ENCODE results near the gene B3GAT3. TPM values are rescaled to one million over a fixed set of nuclear protein-coding genes. Genes with fewer than 3 reads are reported as not detected.

B3GAT3 gene
- total and polyA plus RNA-seq, 10 of the 15 experiments (the other 5 are each of a cell fraction or from before 2014, with no cell fraction given) = 0.31 to 52.7 (median 29.8) TPM

DNA sequence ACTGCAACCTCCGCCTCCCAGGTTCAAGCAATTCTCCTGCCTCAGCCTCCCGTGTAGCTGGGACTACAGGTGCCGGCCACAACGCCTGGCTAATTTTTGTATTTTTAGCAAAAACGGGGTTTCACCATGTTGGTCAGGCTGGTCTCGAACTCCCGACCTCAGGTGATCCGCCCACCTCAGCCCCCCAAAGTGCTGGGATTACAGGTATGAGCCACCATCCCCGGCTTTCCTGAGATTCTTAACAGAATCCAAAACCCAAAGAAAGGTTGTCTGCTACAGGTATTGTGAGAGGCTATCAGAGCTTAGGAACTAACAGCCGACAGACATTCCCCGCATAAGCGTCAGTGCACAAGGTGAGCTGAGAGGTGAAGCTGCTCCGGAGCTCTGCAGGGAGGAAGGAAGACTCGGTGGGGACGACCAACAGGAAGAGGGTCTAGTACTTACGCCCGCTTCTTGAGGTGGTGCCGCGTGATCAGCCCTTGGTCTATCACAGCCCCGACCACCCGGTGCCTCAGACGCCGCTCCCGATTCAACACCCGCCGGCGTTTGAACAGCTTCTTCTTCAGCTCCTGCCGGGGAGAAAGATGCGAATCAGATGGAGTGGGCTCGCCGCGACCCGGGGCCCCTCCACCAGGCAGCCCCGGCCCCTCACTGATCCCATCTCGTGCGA is 42.8 kb upstream of the B3GAT3 start (continued):
- TF ChIP-seq, protein P1, sequence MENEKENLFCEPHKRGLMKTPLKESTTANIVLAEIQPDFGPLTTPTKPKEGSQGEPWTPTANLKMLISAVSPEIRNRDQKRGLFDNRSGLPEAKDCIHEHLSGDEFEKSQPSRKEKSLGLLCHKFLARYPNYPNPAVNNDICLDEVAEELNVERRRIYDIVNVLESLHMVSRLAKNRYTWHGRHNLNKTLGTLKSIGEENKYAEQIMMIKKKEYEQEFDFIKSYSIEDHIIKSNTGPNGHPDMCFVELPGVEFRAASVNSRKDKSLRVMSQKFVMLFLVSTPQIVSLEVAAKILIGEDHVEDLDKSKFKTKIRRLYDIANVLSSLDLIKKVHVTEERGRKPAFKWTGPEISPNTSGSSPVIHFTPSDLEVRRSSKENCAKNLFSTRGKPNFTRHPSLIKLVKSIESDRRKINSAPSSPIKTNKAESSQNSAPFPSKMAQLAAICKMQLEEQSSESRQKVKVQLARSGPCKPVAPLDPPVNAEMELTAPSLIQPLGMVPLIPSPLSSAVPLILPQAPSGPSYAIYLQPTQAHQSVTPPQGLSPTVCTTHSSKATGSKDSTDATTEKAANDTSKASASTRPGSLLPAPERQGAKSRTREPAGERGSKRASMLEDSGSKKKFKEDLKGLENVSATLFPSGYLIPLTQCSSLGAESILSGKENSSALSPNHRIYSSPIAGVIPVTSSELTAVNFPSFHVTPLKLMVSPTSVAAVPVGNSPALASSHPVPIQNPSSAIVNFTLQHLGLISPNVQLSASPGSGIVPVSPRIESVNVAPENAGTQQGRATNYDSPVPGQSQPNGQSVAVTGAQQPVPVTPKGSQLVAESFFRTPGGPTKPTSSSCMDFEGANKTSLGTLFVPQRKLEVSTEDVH (IDR thresholded peaks at IDR 0.05; ENCODE audit: low read depth, partially characterized antibody) = no peak
- TF ChIP-seq, protein P2, sequence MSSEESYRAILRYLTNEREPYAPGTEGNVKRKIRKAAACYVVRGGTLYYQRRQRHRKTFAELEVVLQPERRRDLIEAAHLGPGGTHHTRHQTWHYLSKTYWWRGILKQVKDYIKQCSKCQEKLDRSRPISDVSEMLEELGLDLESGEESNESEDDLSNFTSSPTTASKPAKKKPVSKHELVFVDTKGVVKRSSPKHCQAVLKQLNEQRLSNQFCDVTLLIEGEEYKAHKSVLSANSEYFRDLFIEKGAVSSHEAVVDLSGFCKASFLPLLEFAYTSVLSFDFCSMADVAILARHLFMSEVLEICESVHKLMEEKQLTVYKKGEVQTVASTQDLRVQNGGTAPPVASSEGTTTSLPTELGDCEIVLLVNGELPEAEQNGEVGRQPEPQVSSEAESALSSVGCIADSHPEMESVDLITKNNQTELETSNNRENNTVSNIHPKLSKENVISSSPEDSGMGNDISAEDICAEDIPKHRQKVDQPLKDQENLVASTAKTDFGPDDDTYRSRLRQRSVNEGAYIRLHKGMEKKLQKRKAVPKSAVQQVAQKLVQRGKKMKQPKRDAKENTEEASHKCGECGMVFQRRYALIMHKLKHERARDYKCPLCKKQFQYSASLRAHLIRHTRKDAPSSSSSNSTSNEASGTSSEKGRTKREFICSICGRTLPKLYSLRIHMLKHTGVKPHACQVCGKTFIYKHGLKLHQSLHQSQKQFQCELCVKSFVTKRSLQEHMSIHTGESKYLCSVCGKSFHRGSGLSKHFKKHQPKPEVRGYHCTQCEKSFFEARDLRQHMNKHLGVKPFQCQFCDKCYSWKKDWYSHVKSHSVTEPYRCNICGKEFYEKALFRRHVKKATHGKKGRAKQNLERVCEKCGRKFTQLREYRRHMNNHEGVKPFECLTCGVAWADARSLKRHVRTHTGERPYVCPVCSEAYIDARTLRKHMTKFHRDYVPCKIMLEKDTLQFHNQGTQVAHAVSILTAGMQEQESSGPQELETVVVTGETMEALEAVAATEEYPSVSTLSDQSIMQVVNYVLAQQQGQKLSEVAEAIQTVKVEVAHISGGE (CRISPR knock-in tag; IDR thresholded peaks at IDR 0.05) = no peak
- TF ChIP-seq RUNX3 (IDR thresholded peaks at IDR 0.05; ENCODE audit: low read length) (no peak), NRF1 (conservative IDR thresholded peaks at IDR 0.05; ENCODE audit: low read depth, low read length) (no peak), SREBF2 (IDR thresholded peaks at IDR 0.05; ENCODE audit: low read length) (no peak), ZSCAN29 (IDR thresholded peaks at IDR 0.05) (peak; percentile 82), EZH2 (IDR thresholded peaks at IDR 0.05; ENCODE audit: borderline replicate concordance, control insufficient read depth, low read depth, low read length) (no peak), TBL1XR1 (IDR thresholded peaks at IDR 0.05; ENCODE audit: low read depth, low read length) (no peak), POLR2A (IDR thresholded peaks at IDR 0.05; ENCODE audit: low read depth, low read length) (no peak), MYC (IDR thresholded peaks at IDR 0.05; ENCODE audit: insufficient read depth, insufficient read length, insufficient replicate concordance, low read length, severe bottlenecking) (no peak), TCF12 (IDR thresholded peaks at IDR 0.05; ENCODE audit: low read depth, low read length) (no peak), NFYB (IDR thresholded peaks at IDR 0.05; ENCODE audit: insufficient read depth, low read depth, low read length) (no peak)
- TF ChIP-seq, protein P3, sequence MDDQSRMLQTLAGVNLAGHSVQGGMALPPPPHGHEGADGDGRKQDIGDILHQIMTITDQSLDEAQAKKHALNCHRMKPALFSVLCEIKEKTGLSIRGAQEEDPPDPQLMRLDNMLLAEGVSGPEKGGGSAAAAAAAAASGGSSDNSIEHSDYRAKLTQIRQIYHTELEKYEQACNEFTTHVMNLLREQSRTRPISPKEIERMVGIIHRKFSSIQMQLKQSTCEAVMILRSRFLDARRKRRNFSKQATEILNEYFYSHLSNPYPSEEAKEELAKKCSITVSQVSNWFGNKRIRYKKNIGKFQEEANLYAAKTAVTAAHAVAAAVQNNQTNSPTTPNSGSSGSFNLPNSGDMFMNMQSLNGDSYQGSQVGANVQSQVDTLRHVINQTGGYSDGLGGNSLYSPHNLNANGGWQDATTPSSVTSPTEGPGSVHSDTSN (IDR thresholded peaks at IDR 0.05; ENCODE audit: insufficient replicate concordance, low read depth, low read length) = no peak
- TF ChIP-seq, protein P4, sequence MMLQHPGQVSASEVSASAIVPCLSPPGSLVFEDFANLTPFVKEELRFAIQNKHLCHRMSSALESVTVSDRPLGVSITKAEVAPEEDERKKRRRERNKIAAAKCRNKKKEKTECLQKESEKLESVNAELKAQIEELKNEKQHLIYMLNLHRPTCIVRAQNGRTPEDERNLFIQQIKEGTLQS (IDR thresholded peaks at IDR 0.05; ENCODE audit: borderline replicate concordance, extremely low read depth, low read depth, low read length) = no peak
- TF ChIP-seq, protein P5, sequence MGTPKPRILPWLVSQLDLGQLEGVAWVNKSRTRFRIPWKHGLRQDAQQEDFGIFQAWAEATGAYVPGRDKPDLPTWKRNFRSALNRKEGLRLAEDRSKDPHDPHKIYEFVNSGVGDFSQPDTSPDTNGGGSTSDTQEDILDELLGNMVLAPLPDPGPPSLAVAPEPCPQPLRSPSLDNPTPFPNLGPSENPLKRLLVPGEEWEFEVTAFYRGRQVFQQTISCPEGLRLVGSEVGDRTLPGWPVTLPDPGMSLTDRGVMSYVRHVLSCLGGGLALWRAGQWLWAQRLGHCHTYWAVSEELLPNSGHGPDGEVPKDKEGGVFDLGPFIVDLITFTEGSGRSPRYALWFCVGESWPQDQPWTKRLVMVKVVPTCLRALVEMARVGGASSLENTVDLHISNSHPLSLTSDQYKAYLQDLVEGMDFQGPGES (IDR thresholded peaks at IDR 0.05) = no peak
- TF ChIP-seq, protein P6, sequence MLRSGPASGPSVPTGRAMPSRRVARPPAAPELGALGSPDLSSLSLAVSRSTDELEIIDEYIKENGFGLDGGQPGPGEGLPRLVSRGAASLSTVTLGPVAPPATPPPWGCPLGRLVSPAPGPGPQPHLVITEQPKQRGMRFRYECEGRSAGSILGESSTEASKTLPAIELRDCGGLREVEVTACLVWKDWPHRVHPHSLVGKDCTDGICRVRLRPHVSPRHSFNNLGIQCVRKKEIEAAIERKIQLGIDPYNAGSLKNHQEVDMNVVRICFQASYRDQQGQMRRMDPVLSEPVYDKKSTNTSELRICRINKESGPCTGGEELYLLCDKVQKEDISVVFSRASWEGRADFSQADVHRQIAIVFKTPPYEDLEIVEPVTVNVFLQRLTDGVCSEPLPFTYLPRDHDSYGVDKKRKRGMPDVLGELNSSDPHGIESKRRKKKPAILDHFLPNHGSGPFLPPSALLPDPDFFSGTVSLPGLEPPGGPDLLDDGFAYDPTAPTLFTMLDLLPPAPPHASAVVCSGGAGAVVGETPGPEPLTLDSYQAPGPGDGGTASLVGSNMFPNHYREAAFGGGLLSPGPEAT (IDR thresholded peaks at IDR 0.05; ENCODE audit: low read depth) = peak; percentile 69
